ENCODE data around the gene EMX2.

The EMX2 gene

GRCh38 chr10:117540640-117541404 is 1.7 kb upstream of the EMX2 start:
- 32% methylated on average over 3 of the region's 14 CpGs for WGBS (ENCODE audit: insufficient coverage)
- no peak for DNase-seq
- ChIA-PET CTCF (interaction anchor here (1.0 to 6.2 kb wide), 3 partner anchors 11 to 51 kb away, joined by 3 to 28 read pairs (median 5); no protein-coding TSS in a partner anchor), POLR2A (interaction anchor here (0.8 kb wide), 1 partner anchor 9 kb away, joined by 3 read pairs; no protein-coding TSS in a partner anchor)
- peaks cover 0 to 51% (median 21%) of the 10 kb centered on the region in 4 experiments for H3K4me1 ChIP-seq (ENCODE audit: control extremely low read depth in 1 of 4, control insufficient read depth in 4 of 4, insufficient read depth in 4 of 4, low read length in 3 of 4)
- no peak overlapping the region for H3K27ac ChIP-seq (ENCODE audit: insufficient read depth in 1 of 2, low read depth in 1 of 2, low read length in 2 of 2, poor library complexity in 1 of 2, severe bottlenecking in 2 of 2)
- H3K36me3 ChIP-seq (ENCODE audit: control insufficient read depth in 4 of 4, insufficient read depth in 4 of 4, low read length in 3 of 4): no peaks in the 10 kb centered on the region
- no peaks in the 10 kb centered on the region for H3K9me3 ChIP-seq (ENCODE audit: control extremely low read depth in 1 of 5, control insufficient read depth in 4 of 5, insufficient read depth in 2 of 5, low read depth in 1 of 5, low read length in 4 of 5)
- peaks cover 12 to 100% (median 70%) of the 10 kb centered on the region in 5 experiments for H3K27me3 ChIP-seq (replicated peaks in 2 of 5; ENCODE audit: control insufficient read depth in 4 of 5, insufficient read depth in 5 of 5, low read length in 4 of 5)
- H3K4me3 ChIP-seq (ENCODE audit: control insufficient read depth in 1 of 7, extremely low read depth in 1 of 7, insufficient read depth in 4 of 7, low read depth in 2 of 7, low read length in 6 of 7): no peak overlapping the region

GRCh38 chr10:117541405-117541908 is 1.1 kb upstream of the EMX2 start:
- Histone ChIP-seq H3K27ac (ENCODE audit: insufficient read depth in 1 of 2, low read depth in 1 of 2, low read length in 2 of 2, poor library complexity in 1 of 2, severe bottlenecking in 2 of 2) (no peak overlapping the region), H3K9me3 (ENCODE audit: control extremely low read depth in 1 of 5, control insufficient read depth in 4 of 5, insufficient read depth in 2 of 5, low read depth in 1 of 5, low read length in 4 of 5) (no peaks in the 10 kb centered on the region), H3K4me3 (ENCODE audit: control insufficient read depth in 1 of 7, extremely low read depth in 1 of 7, insufficient read depth in 4 of 7, low read depth in 2 of 7, low read length in 6 of 7) (no peak overlapping the region), H3K36me3 (ENCODE audit: control insufficient read depth in 4 of 4, insufficient read depth in 4 of 4, low read length in 3 of 4) (no peaks in the 10 kb centered on the region), H3K27me3 (replicated peaks in 2 of 5; ENCODE audit: control insufficient read depth in 4 of 5, insufficient read depth in 5 of 5, low read length in 4 of 5) (peaks cover 12 to 100% (median 69%) of the 10 kb centered on the region in 5 experiments), H3K4me1 (ENCODE audit: control extremely low read depth in 1 of 4, control insufficient read depth in 4 of 4, insufficient read depth in 4 of 4, low read length in 3 of 4) (peaks cover 0 to 45% (median 19%) of the 10 kb centered on the region in 4 experiments)
- ChIA-PET POLR2A (no interaction called here), CTCF (interaction anchor here (1.0 to 6.2 kb wide), 3 partner anchors 10 to 51 kb away, joined by 3 to 28 read pairs (median 5); no protein-coding TSS in a partner anchor)
- peak in 2 of 3 donors; percentile 46 to 49 for DNase-seq
- 6% methylated on average over 18 of the region's 32 CpGs for whole genome bisulfite sequencing (ENCODE audit: insufficient coverage)

GRCh38 chr10:117541909-117542705 is 439 bp upstream of the EMX2 start:
- Histone ChIP-seq H3K27ac (ENCODE audit: insufficient read depth in 1 of 2, low read depth in 1 of 2, low read length in 2 of 2, poor library complexity in 1 of 2, severe bottlenecking in 2 of 2) (no peak overlapping the region), H3K4me3 (ENCODE audit: control insufficient read depth in 1 of 7, extremely low read depth in 1 of 7, insufficient read depth in 4 of 7, low read depth in 2 of 7, low read length in 6 of 7) (peak overlapping the region in 2 of 7 experiments; percentile 8 to 33), H3K27me3 (replicated peaks in 2 of 5; ENCODE audit: control insufficient read depth in 4 of 5, insufficient read depth in 5 of 5, low read length in 4 of 5) (peaks cover 12 to 100% (median 69%) of the 10 kb centered on the region in 5 experiments), H3K36me3 (ENCODE audit: control insufficient read depth in 4 of 4, insufficient read depth in 4 of 4, low read length in 3 of 4) (no peaks in the 10 kb centered on the region), H3K4me1 (ENCODE audit: control extremely low read depth in 1 of 4, control insufficient read depth in 4 of 4, insufficient read depth in 4 of 4, low read length in 3 of 4) (peaks cover 0 to 45% (median 20%) of the 10 kb centered on the region in 4 experiments), H3K9me3 (ENCODE audit: control extremely low read depth in 1 of 5, control insufficient read depth in 4 of 5, insufficient read depth in 2 of 5, low read depth in 1 of 5, low read length in 4 of 5) (no peaks in the 10 kb centered on the region)
- DNase-seq: peak; percentile 71 to 84 (median 81)
- WGBS (ENCODE audit: insufficient coverage): 2% methylated on average over 44 of the region's 62 CpGs
- POLR2A ChIA-PET: no interaction called here
- CTCF ChIA-PET: interaction anchor here (0.6 to 6.2 kb wide), 3 partner anchors 10 to 351 kb away, joined by 3 to 28 read pairs (median 3); no protein-coding TSS in a partner anchor

GRCh38 chr10:117543225-117544003 is 868 bp downstream of the EMX2 start:
- 2% methylated on average over 78 of the region's 90 CpGs for WGBS (ENCODE audit: insufficient coverage)

GRCh38 chr10:117544004-117544701 is 1.6 kb downstream of the EMX2 start:
- H3K27ac ChIP-seq (ENCODE audit: insufficient read depth in 1 of 2, low read depth in 1 of 2, low read length in 2 of 2, poor library complexity in 1 of 2, severe bottlenecking in 2 of 2): no peak overlapping the region
- ChIA-PET CTCF (no interaction called here), POLR2A (no interaction called here)
- peaks cover 6 to 100% (median 67%) of the 10 kb centered on the region in 5 experiments for H3K27me3 ChIP-seq (replicated peaks in 2 of 5; ENCODE audit: control insufficient read depth in 4 of 5, insufficient read depth in 5 of 5, low read length in 4 of 5)
- 0% methylated on average over 17 of the region's 41 CpGs for WGBS (ENCODE audit: insufficient coverage)
- H3K9me3 ChIP-seq (ENCODE audit: control extremely low read depth in 1 of 5, control insufficient read depth in 4 of 5, insufficient read depth in 2 of 5, low read depth in 1 of 5, low read length in 4 of 5): no peaks in the 10 kb centered on the region
- peak overlapping the region in 1 of 7 experiments; percentile 4 for H3K4me3 ChIP-seq (ENCODE audit: control insufficient read depth in 1 of 7, extremely low read depth in 1 of 7, insufficient read depth in 4 of 7, low read depth in 2 of 7, low read length in 6 of 7)
- H3K4me1 ChIP-seq (ENCODE audit: control extremely low read depth in 1 of 4, control insufficient read depth in 4 of 4, insufficient read depth in 4 of 4, low read length in 3 of 4): peaks cover 0 to 44% (median 15%) of the 10 kb centered on the region in 4 experiments
- DNase-seq: peak in 1 of 3 donors; percentile 22
- no peaks in the 10 kb centered on the region for H3K36me3 ChIP-seq (ENCODE audit: control insufficient read depth in 4 of 4, insufficient read depth in 4 of 4, low read length in 3 of 4)

More at GRCh38 chr10:117543225-117544003, 868 bp downstream of the EMX2 start:
- Histone ChIP-seq H3K9me3 (ENCODE audit: control extremely low read depth in 1 of 5, control insufficient read depth in 4 of 5, insufficient read depth in 2 of 5, low read depth in 1 of 5, low read length in 4 of 5) (no peaks in the 10 kb centered on the region), H3K27me3 (replicated peaks in 2 of 5; ENCODE audit: control insufficient read depth in 4 of 5, insufficient read depth in 5 of 5, low read length in 4 of 5) (peaks cover 6 to 100% (median 67%) of the 10 kb centered on the region in 5 experiments), H3K36me3 (ENCODE audit: control insufficient read depth in 4 of 4, insufficient read depth in 4 of 4, low read length in 3 of 4) (no peaks in the 10 kb centered on the region), H3K4me1 (ENCODE audit: control extremely low read depth in 1 of 4, control insufficient read depth in 4 of 4, insufficient read depth in 4 of 4, low read length in 3 of 4) (peaks cover 0 to 44% (median 15%) of the 10 kb centered on the region in 4 experiments), H3K27ac (ENCODE audit: insufficient read depth in 1 of 2, low read depth in 1 of 2, low read length in 2 of 2, poor library complexity in 1 of 2, severe bottlenecking in 2 of 2) (no peak overlapping the region), H3K4me3 (ENCODE audit: control insufficient read depth in 1 of 7, extremely low read depth in 1 of 7, insufficient read depth in 4 of 7, low read depth in 2 of 7, low read length in 6 of 7) (peak overlapping the region in 3 of 7 experiments; percentile 4 to 38 (median 36))
- peak in 2 of 3 donors; percentile 48 to 69 for DNase-seq
- POLR2A ChIA-PET: no interaction called here
- CTCF ChIA-PET: no interaction called here

GRCh38 chr10:117544711-117545140 is 2.2 kb downstream of the EMX2 start:
- DNase-seq: peak in 1 of 3 donors; percentile 36
- WGBS (ENCODE audit: insufficient coverage): 3% methylated on average over 20 of the region's 29 CpGs
- CTCF ChIA-PET: no interaction called here

More at GRCh38 chr10:117544711-117545140, 2.2 kb downstream of the EMX2 start:
- H3K4me3 ChIP-seq (ENCODE audit: control insufficient read depth in 1 of 7, extremely low read depth in 1 of 7, insufficient read depth in 4 of 7, low read depth in 2 of 7, low read length in 6 of 7): peak overlapping the region in 1 of 7 experiments; percentile 33
- H3K9me3 ChIP-seq (ENCODE audit: control extremely low read depth in 1 of 5, control insufficient read depth in 4 of 5, insufficient read depth in 2 of 5, low read depth in 1 of 5, low read length in 4 of 5): peaks cover 0 to 1% (median 0%) of the 10 kb centered on the region in 5 experiments
- H3K36me3 ChIP-seq (ENCODE audit: control insufficient read depth in 4 of 4, insufficient read depth in 4 of 4, low read length in 3 of 4): no peaks in the 10 kb centered on the region
- H3K27ac ChIP-seq (ENCODE audit: insufficient read depth in 1 of 2, low read depth in 1 of 2, low read length in 2 of 2, poor library complexity in 1 of 2, severe bottlenecking in 2 of 2): no peak overlapping the region
- POLR2A ChIA-PET: no interaction called here
- peaks cover 11 to 100% (median 61%) of the 10 kb centered on the region in 5 experiments for H3K27me3 ChIP-seq (replicated peaks in 2 of 5; ENCODE audit: control insufficient read depth in 4 of 5, insufficient read depth in 5 of 5, low read length in 4 of 5)
- H3K4me1 ChIP-seq (ENCODE audit: control extremely low read depth in 1 of 4, control insufficient read depth in 4 of 4, insufficient read depth in 4 of 4, low read length in 3 of 4): peaks cover 0 to 44% (median 15%) of the 10 kb centered on the region in 4 experiments
